ENCODE measurements around the gene IMMP2L. TPM values are rescaled to one million over a fixed set of nuclear protein-coding genes. Genes with fewer than 3 reads are reported as not detected.

The IMMP2L gene
- total and polyA plus RNA-seq, 2 donors (not counting 3 experiments of a cell fraction or from before 2014, with no cell fraction given) = 9.9 to 11.8 TPM

DNA sequence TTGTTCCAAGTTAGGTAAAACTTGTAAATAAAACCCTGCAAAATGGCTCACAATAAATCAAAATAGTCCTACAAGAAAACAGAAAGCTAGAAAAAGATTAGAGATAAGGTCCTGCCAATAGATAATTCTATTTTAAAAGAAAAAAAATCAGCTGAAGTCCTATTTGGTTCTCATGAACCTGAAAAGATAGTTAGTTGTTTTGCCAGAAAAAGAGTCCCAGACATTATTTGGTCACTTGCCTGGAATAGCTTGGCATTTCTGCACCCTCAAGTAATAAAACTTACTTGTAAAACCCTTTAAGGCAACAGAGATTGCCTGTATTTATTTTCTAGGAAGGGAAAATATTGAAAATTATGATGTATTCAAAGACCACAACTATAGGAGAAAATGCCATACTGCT lies 423.7 kb downstream of the IMMP2L start:
- H3K9ac ChIP-seq (replicated peaks; ENCODE audit: extremely low read depth, insufficient read depth, low read length) = no peak overlapping the region
- H3K27ac ChIP-seq (ENCODE audit: insufficient read depth, low read depth, low read length) = peak overlapping the region; percentile 86
- intact Hi-C loops (cut with micrococcal nuclease) (loop anchor here (1.0 kb wide), 1 partner anchor 820 kb away; no protein-coding TSS in a partner anchor), dilution Hi-C loops (cut with MboI; ENCODE audit: extremely low pct_ligation_motif_present, low sequenced_read_pairs) (no loop called here)
- no peak overlapping the region for H2AFZ ChIP-seq (ENCODE audit: low read depth, low read length)
- H4K20me1 ChIP-seq (replicated peaks; ENCODE audit: control insufficient read depth, extremely low read depth, insufficient read depth, low read length) = no peaks in the 10 kb centered on the region
- ChIA-PET POLR2A (no interaction called here), CTCF (interaction anchor here (1.3 to 2.7 kb wide), 6 partner anchors 12 to 255 kb away, joined by 3 to 15 read pairs (median 4); no protein-coding TSS in a partner anchor)
- no peak for TF ChIP-seq POLR2AphosphoS5 (IDR thresholded peaks at IDR 0.05; ENCODE audit: insufficient read depth, low read depth, low read length)
- no peak for TF ChIP-seq CTCF (IDR thresholded peaks at IDR 0.05; ENCODE audit: extremely low read depth in 1 of 2, insufficient read depth in 1 of 2, low read depth in 1 of 2, low read length in 2 of 2)
- no peak for TF ChIP-seq MAX (IDR thresholded peaks at IDR 0.05; ENCODE audit: insufficient read depth, insufficient read length)
- TF ChIP-seq FOS (IDR thresholded peaks at IDR 0.05; ENCODE audit: borderline replicate concordance, insufficient read depth, low read length) = no peak
- no peak for TF ChIP-seq POLR2A (IDR thresholded peaks at IDR 0.05; ENCODE audit: low read depth, low read length)
- no peak for TF ChIP-seq GATA2 (IDR thresholded peaks at IDR 0.05; ENCODE audit: insufficient read depth, insufficient read length, low read depth, low read length)
- TF ChIP-seq JUN (IDR thresholded peaks at IDR 0.05; ENCODE audit: borderline replicate concordance, insufficient read depth, insufficient read length, low read depth) = no peak
- no peak for TF ChIP-seq MYC (IDR thresholded peaks at IDR 0.05; ENCODE audit: low read depth, low read length)
- H3K9me3 ChIP-seq (replicated peaks; ENCODE audit: control insufficient read depth, insufficient read depth, low read length) = no peaks in the 10 kb centered on the region
- H3K27me3 ChIP-seq (ENCODE audit: control insufficient read depth in 2 of 2, insufficient read depth in 2 of 2, low read length in 2 of 2) = no peaks in the 10 kb centered on the region
- H3K79me2 ChIP-seq (ENCODE audit: control insufficient read depth, insufficient read depth, low read length) = no peaks in the 10 kb centered on the region
- no peak overlapping the region for H3K4me3 ChIP-seq (replicated peaks in 1 of 3; ENCODE audit: insufficient read depth in 1 of 3, low read depth in 1 of 3, low read length in 3 of 3)
- no TSS peak for BruUV-seq (replicated peaks)
- no peaks in the 10 kb centered on the region for H3K9me1 ChIP-seq (replicated peaks; ENCODE audit: control insufficient read depth, extremely low read depth, insufficient read depth, low read length)
- H3K36me3 ChIP-seq (ENCODE audit: control insufficient read depth in 2 of 2, extremely low read depth in 1 of 2, insufficient read depth in 2 of 2, low read length in 2 of 2) = no peaks in the 10 kb centered on the region
- H3K4me1 ChIP-seq (ENCODE audit: control insufficient read depth, extremely low read depth, insufficient read depth, low read length) = peaks cover 20% of the 10 kb centered on the region
- FAIRE-seq (no peak), DNase-seq (ENCODE audit: low read depth, low spot score) (peak; percentile 3)
- peak overlapping the region; percentile 91 for H3K4me2 ChIP-seq (ENCODE audit: insufficient read depth, low read length)
